ENCODE data around the gene WNT7A.

WNT7A gene

GRCh38 chr3:13884851-13885703 lies 5.2 kb upstream of the WNT7A start:
- Histone ChIP-seq H3K4me3 (ENCODE audit: insufficient read depth, low read depth, low read length) (no peak overlapping the region), H3K27me3 (ENCODE audit: control insufficient read depth, insufficient read depth, low read length, poor library complexity, severe bottlenecking) (peaks cover 64% of the 10 kb centered on the region), H3K9me3 (ENCODE audit: control insufficient read depth, low read length) (no peaks in the 10 kb centered on the region), H3K27ac (ENCODE audit: insufficient read depth, low read depth, low read length, poor library complexity, severe bottlenecking) (no peak overlapping the region), H3K36me3 (ENCODE audit: control insufficient read depth, insufficient read depth, low read length) (no peaks in the 10 kb centered on the region), H3K4me1 (ENCODE audit: control insufficient read depth, insufficient read depth, low read length) (no peaks in the 10 kb centered on the region)
- WGBS, 2 experiments, result 24 to 28% methylated on average over 7 of the region's 7 CpGs

- Histone ChIP-seq H3K27ac (ENCODE audit: insufficient read depth, low read depth, low read length, poor library complexity, severe bottlenecking) (no peak overlapping the region), H3K4me3 (ENCODE audit: insufficient read depth, low read depth, low read length) (no peak overlapping the region), H3K4me1 (ENCODE audit: control insufficient read depth, insufficient read depth, low read length) (peaks cover 7% of the 10 kb centered on the region), H3K27me3 (ENCODE audit: control insufficient read depth, insufficient read depth, low read length, poor library complexity, severe bottlenecking) (peaks cover 78% of the 10 kb centered on the region), H3K36me3 (ENCODE audit: control insufficient read depth, insufficient read depth, low read length) (no peaks in the 10 kb centered on the region), H3K9me3 (ENCODE audit: control insufficient read depth, low read length) (no peaks in the 10 kb centered on the region)
- WGBS, 2 experiments, result 66 to 74% methylated on average over 2 of the region's 2 CpGs
These were observed 3.8 kb upstream of the WNT7A start for GRCh38 chr3:13883681-13884080.

GRCh38 chr3:13882876-13883275 lies 3.0 kb upstream of the WNT7A start:
- peaks cover 86% of the 10 kb centered on the region for H3K27me3 ChIP-seq (ENCODE audit: control insufficient read depth, insufficient read depth, low read length, poor library complexity, severe bottlenecking)
- no peaks in the 10 kb centered on the region for H3K9me3 ChIP-seq (ENCODE audit: control insufficient read depth, low read length)
- no peak overlapping the region for H3K27ac ChIP-seq (ENCODE audit: insufficient read depth, low read depth, low read length, poor library complexity, severe bottlenecking)
- no peak overlapping the region for H3K4me3 ChIP-seq (ENCODE audit: insufficient read depth, low read depth, low read length)
- peaks cover 12% of the 10 kb centered on the region for H3K4me1 ChIP-seq (ENCODE audit: control insufficient read depth, insufficient read depth, low read length)
- 86 to 89% methylated on average over 3 of the region's 3 CpGs for WGBS, 2 experiments
- no peaks in the 10 kb centered on the region for H3K36me3 ChIP-seq (ENCODE audit: control insufficient read depth, insufficient read depth, low read length)

GRCh38 chr3:13881536-13882410 lies 1.9 kb upstream of the WNT7A start:
- H3K4me3 ChIP-seq (ENCODE audit: insufficient read depth, low read depth, low read length), result no peak overlapping the region
- 88 to 89% methylated on average over 7 of the region's 7 CpGs for WGBS, 2 experiments
- peaks cover 12% of the 10 kb centered on the region for H3K4me1 ChIP-seq (ENCODE audit: control insufficient read depth, insufficient read depth, low read length)
- no peaks in the 10 kb centered on the region for H3K36me3 ChIP-seq (ENCODE audit: control insufficient read depth, insufficient read depth, low read length)
- peaks cover 90% of the 10 kb centered on the region for H3K27me3 ChIP-seq (ENCODE audit: control insufficient read depth, insufficient read depth, low read length, poor library complexity, severe bottlenecking)
- H3K27ac ChIP-seq (ENCODE audit: insufficient read depth, low read depth, low read length, poor library complexity, severe bottlenecking), result no peak overlapping the region
- no peaks in the 10 kb centered on the region for H3K9me3 ChIP-seq (ENCODE audit: control insufficient read depth, low read length)

GRCh38 chr3:13880811-13881156 lies 913 bp upstream of the WNT7A start:
- no peak overlapping the region for H3K4me3 ChIP-seq (ENCODE audit: insufficient read depth, low read depth, low read length)
- WGBS, 2 experiments, result 9 to 11% methylated on average over 15 of the region's 15 CpGs
- H3K9me3 ChIP-seq (ENCODE audit: control insufficient read depth, low read length), result no peaks in the 10 kb centered on the region
- peaks cover 12% of the 10 kb centered on the region for H3K4me1 ChIP-seq (ENCODE audit: control insufficient read depth, insufficient read depth, low read length)
- no peaks in the 10 kb centered on the region for H3K36me3 ChIP-seq (ENCODE audit: control insufficient read depth, insufficient read depth, low read length)
- H3K27me3 ChIP-seq (ENCODE audit: control insufficient read depth, insufficient read depth, low read length, poor library complexity, severe bottlenecking), result peaks cover 93% of the 10 kb centered on the region
- H3K27ac ChIP-seq (ENCODE audit: insufficient read depth, low read depth, low read length, poor library complexity, severe bottlenecking), result no peak overlapping the region

- Histone ChIP-seq H3K4me1 (ENCODE audit: control insufficient read depth, insufficient read depth, low read length) (peaks cover 12% of the 10 kb centered on the region), H3K4me3 (ENCODE audit: insufficient read depth, low read depth, low read length) (peak overlapping the region; percentile 30), H3K27ac (ENCODE audit: insufficient read depth, low read depth, low read length, poor library complexity, severe bottlenecking) (no peak overlapping the region), H3K27me3 (ENCODE audit: control insufficient read depth, insufficient read depth, low read length, poor library complexity, severe bottlenecking) (peaks cover 99% of the 10 kb centered on the region), H3K36me3 (ENCODE audit: control insufficient read depth, insufficient read depth, low read length) (no peaks in the 10 kb centered on the region), H3K9me3 (ENCODE audit: control insufficient read depth, low read length) (no peaks in the 10 kb centered on the region)
- WGBS, 2 experiments, result 1% methylated on average over 64 of the region's 64 CpGs
These were observed 547 bp downstream of the WNT7A start for GRCh38 chr3:13879102-13879945.

GRCh38 chr3:13878281-13879101 lies 1.4 kb downstream of the WNT7A start:
- no peaks in the 10 kb centered on the region for H3K9me3 ChIP-seq (ENCODE audit: control insufficient read depth, low read length)
- H3K36me3 ChIP-seq (ENCODE audit: control insufficient read depth, insufficient read depth, low read length), result no peaks in the 10 kb centered on the region
- H3K4me1 ChIP-seq (ENCODE audit: control insufficient read depth, insufficient read depth, low read length), result peaks cover 18% of the 10 kb centered on the region
- peaks cover 93% of the 10 kb centered on the region for H3K27me3 ChIP-seq (ENCODE audit: control insufficient read depth, insufficient read depth, low read length, poor library complexity, severe bottlenecking)
- no peak overlapping the region for H3K27ac ChIP-seq (ENCODE audit: insufficient read depth, low read depth, low read length, poor library complexity, severe bottlenecking)
- 1% methylated on average over 66 of the region's 66 CpGs for WGBS, 2 experiments
- peak overlapping the region; percentile 30 for H3K4me3 ChIP-seq (ENCODE audit: insufficient read depth, low read depth, low read length)

GRCh38 chr3:13877911-13878280 lies 2.0 kb downstream of the WNT7A start:
- H3K36me3 ChIP-seq (ENCODE audit: control insufficient read depth, insufficient read depth, low read length), result no peaks in the 10 kb centered on the region
- H3K27me3 ChIP-seq (ENCODE audit: control insufficient read depth, insufficient read depth, low read length, poor library complexity, severe bottlenecking), result peaks cover 87% of the 10 kb centered on the region
- H3K4me3 ChIP-seq (ENCODE audit: insufficient read depth, low read depth, low read length), result peak overlapping the region; percentile 30
- 13 to 14% methylated on average over 25 of the region's 25 CpGs for WGBS, 2 experiments
- H3K4me1 ChIP-seq (ENCODE audit: control insufficient read depth, insufficient read depth, low read length), result peaks cover 20% of the 10 kb centered on the region
- no peaks in the 10 kb centered on the region for H3K9me3 ChIP-seq (ENCODE audit: control insufficient read depth, low read length)
- H3K27ac ChIP-seq (ENCODE audit: insufficient read depth, low read depth, low read length, poor library complexity, severe bottlenecking), result no peak overlapping the region

- 80 to 84% methylated on average over 6 of the region's 6 CpGs for WGBS, 2 experiments
- Histone ChIP-seq H3K36me3 (ENCODE audit: control insufficient read depth, insufficient read depth, low read length) (no peaks in the 10 kb centered on the region), H3K27me3 (ENCODE audit: control insufficient read depth, insufficient read depth, low read length, poor library complexity, severe bottlenecking) (peaks cover 74% of the 10 kb centered on the region), H3K27ac (ENCODE audit: insufficient read depth, low read depth, low read length, poor library complexity, severe bottlenecking) (no peak overlapping the region), H3K4me3 (ENCODE audit: insufficient read depth, low read depth, low read length) (no peak overlapping the region), H3K9me3 (ENCODE audit: control insufficient read depth, low read length) (no peaks in the 10 kb centered on the region), H3K4me1 (ENCODE audit: control insufficient read depth, insufficient read depth, low read length) (peaks cover 20% of the 10 kb centered on the region)
These were observed 3.3 kb downstream of the WNT7A start for GRCh38 chr3:13876451-13877100.

All from ectodermal cell (in vitro differentiated cells).